Stimulated activated CD8-positive, alpha-beta memory T cell treated with anti-CD3 and anti-CD28 coated beads, Interleukin-4, amount 100 ng/mL, for 4 hours (primary cell): ENCODE results near the gene HCRTR2.
"Not testable (repeated sequence)": the region's sequence is repeated elsewhere in the genome, so short reads cannot be mapped to it uniquely, and the experiment has no call there.

ENCODE experiments used
- DNase-seq, 2 donors: peaks; one replicate each; pipeline ENCODE4 v3.0.0-alpha.2; 2020; ENCODE audit warnings: low read depth in 2 of 2, low spot score in 1 of 2

HCRTR2 gene

DNA sequence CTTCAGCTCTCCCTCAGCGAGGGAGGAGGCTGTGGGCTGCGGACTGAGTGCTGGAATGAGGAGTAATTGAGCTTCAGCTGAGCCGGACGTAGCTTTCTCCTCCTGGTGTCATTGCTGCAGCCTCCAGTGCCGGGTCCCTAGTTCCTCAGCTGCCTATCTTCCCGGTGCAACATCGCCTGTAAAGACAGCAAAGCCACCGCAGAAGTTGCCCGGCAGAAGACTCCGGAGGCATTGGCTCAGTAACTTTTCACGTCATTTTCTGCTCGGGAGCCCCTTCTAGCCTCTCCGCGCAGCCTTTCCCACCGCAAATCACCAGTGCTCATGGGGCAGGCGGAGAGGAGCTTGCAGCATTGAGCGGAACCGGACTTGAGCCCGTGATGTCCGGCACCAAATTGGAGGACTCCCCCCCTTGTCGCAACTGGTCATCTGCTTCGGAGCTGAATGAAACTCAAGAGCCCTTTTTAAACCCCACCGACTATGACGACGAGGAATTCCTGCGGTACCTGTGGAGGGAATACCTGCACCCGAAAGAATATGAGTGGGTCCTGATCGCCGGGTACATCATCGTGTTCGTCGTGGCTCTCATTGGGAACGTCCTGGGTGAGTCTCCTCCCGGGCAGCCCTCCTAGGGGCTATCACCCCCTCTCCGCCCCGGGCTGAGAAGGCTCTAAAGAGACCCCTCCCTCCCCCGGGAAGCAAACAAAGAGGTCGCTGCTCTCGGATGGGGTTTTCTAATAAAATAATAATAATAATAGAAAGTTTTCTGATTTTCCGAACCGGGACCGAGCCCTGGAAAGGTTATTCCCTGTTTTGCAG is at the start of gene HCRTR2:
TSS of gene HCRTR2 (plus strand) at position 305 of the 816 bp plus-strand sequence. CDS start at position 378, 73 bp downstream.
- no peak for DNase-seq

DNA sequence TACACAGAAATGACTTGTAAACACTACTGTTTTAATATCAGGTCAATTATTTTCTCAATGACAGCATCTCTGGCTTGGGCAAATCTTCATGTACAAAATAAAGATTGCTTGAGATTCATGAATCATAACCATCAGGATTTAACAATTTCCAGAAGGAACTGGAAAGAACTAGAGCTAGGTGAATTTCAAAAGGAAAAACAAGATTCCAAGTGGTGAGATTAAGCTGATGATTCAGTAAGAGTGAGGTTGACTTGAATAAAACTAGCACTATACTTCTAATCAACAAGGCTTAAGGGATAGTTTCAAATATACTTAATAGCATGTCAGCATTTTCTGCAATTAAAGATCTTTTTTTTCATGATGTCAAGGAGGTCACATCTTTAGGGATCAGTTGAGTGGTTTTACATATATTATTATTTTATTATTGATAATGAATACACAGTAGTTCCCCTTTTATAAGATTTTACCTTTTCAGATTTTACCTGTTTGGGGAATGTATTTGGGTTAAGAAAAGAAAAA is 43.5 kb upstream of the HCRTR2 start:
- no peak for DNase-seq

DNA sequence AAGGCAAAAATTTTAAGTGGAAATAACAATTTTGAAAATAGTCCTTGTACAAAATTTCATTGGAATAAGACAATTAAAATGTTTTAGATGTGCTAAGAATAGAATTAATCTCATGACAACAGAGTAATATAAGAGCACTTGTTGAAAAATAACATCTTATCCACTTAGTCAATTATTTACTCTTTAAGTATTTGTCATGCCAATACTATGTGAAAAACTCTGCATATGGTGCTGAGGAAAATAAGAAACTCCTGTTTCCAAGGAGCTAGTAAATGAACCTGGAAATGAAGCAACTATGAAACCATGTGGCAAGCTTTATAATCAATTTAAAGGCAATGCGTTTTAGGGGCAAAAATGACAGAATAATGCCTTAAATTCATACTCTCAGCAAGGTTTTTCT is 42.7 kb upstream of the HCRTR2 start:
- no peak for DNase-seq

DNA sequence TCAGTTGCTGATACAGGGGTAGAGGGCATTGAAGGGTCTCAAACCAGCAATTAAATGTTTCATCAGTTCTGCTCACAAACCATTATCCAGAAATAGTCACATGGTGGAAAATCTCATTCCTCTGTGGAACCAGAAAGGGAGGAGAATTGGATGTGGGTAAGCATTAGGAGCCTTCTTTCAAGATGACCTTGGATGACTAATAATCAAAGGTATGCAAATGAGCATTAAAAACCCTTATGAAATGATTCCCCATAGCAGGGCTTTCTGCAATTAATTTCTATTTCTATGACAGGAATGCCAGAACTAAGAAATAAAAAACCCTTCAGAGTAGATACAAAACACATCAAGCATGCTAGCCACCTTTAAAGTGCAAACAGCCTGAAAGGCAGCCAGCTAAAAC is 37.4 kb upstream of the HCRTR2 start:
- no peak for DNase-seq

DNA sequence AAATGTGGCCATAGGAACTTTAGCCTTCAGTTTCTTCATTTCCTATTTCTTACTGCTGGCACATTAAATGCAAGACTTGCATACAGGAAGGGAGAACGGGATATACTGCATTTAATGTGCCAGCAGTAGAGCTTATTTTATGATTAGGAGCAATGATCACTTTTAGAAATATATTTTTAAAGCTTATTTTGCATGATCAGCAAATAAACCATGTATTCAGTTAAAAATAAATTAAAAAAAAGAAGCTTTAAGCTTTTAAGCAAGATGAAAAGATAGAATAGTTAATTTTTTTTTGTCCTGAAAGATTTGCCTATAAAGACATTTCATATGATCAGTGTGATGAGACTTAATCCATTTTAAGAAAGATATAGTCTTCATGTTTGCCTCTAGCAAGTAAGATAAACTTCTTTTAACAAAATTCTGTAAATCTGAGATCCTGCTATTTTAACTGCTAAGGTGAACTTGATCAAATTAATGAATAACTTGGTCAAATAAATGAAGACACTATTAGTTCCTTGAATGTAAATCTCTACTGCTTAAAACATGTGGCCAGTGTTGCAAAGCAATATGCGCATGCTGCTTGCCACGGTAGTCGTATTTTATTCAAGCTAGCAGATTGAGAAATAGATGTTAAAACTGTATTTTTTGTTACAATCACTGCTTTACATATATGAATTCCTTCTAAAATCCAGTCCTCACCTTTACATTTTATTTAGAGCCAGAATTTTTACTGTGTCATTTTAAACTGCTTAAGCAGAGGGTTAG is 36.2 kb upstream of the HCRTR2 start:
- no peak for DNase-seq

DNA sequence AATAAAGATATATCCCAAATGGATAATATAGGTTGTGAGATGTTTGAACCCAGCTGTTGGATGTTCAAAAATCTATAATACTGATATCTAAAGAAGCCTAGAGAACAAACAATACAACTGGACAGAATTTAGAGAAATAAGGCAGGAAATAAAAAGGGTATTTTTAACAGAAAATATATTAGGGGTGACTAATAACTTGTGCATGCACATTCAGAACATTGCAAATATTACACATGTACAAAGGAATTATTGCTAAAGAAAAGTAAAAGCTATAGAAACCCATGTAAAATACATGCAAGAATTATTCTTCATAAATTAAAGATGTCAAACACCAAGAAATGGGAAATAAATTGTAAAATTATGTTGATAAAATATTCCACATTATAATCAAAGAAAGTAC is 32.7 kb upstream of the HCRTR2 start:
- no peak for DNase-seq

DNA sequence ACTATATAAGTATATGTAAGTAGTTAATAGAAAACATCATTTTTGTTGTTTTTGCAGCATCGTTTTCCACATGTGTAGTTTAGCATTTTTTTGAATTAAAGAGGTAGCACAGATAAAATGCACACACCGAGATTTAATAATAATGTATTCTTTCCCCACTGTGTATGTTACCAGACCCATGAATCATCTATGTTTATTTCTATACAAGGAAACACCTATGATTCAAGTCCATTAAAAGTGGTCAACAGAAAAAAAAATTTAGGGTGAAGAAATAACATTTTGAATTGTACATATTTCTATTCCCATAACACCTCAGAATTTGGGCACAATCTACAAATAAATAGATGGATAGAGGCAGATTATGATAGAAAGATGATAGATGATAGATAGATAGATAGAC is 31.7 kb upstream of the HCRTR2 start:
- no peak for DNase-seq

DNA sequence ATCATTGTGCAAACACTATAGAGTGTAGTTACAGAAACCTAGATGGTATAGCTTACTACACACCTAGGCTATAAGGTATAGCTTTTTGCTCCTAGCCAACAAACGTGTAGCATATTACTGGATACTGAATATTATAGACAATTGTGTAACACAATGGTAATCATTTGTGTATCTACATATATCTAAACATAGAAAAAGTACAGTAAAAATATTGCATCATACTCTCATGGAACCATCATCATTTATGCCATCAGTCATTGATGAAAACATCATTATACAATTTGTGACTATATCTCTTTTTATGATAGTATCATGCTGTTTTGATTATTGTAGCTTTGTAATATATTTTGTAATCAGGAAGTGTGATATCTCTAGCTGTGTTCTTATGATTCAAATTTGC is 21.0 kb upstream of the HCRTR2 start:
- DNase-seq = no peak

DNA sequence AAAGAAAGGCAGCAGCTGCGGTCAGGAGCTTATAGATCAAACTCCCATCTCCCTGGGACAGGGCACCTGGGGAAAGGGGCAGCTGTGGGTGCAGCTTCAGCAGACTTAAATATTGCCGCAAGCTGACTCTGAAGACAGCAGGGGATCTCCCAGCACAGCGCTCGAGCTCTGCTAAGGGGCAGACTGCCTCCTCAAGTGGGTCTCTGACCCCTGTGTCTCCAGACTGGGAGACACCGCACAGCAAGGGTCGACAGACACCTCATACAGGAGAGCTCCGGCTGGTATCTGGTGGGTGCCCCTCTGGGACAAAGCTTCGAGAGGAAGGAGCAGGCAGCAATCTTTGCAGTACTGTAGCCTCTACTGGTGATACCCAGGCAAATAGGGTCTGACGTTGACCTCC is 15.5 kb upstream of the HCRTR2 start:
- not testable (repeated sequence) for DNase-seq

DNA sequence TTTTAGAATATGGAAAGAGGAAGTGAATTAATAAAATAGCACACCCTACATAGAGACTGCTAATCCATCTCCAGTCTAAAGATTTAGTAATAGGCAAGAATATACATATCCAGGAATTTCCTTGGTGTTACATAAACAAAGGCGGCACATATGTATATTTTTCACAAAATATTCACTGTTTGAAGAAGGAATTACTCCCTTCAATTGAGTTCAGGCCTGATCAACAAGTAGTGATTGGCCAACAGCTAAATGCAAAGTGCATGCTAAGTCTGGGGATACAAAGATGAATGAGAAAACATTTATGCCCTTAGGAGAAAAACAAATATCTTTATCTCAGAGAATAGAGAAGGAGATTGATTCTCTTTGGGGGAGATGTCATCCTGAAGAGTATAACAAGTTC is 6.5 kb upstream of the HCRTR2 start:
- DNase-seq = no peak

DNA sequence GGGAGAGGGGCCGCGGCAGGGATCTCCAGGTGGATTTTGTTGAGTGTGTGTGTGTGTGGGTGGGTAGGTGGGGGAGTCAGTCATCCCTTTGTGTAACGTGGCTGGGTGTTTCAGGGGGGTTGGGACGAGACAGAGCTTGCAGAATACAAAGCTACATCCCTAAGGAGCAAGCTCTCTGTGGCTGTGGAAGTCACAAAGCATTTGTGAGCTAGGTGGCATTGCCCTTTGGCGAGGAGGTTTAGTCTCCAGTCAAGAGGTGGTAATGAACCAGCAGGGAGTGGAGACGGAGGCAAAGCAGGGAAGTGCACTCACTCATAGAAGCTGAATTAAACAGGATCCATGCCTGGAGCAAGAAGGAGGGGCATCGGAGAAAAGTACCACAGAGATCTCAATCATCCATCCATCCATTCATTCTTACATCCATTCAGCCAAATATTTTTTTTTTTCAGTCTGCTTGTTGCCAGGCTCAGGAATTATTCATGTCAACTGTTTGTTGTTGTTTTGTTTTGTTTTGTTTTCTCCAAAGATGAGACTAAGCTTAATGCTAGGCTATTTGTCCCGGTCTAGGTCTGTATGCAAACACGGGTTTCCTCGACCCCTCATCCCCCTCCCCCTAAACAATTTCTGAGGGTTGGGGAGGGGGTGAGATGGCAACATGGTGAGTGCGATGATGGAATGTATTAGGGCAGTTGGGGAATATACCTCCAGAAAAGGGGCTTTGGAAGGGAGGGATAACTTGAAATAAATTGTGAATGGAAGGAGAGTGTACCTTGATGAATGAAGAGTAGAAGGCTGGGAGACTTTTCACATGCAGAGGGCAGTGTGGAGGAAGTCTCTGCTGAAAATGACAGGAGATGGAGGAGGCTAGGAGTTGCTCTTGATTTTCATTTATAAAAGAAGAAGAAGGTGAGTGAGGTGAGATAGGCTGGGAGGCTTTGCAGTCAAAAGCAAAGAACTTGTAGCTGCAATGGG is 1.0 kb downstream of the HCRTR2 start:
- DNase-seq = no peak

DNA sequence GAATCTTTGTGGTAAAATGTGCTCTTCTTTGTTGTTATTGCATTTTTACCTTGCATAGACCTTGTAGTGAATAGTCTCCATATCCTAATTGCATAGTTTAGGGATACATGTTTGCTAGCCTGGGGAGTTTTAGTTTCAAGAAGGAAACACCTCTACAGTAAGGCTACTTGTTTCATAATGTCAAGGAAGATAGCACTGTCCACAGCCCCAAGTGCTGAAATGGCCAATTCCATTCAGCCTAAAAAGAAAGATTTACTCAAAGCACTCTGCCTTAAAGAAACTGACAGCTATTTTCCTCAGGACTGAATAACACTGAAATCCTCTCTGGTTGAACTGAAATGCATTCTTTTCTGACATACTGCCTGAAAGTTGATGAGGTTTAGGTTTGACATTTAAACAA is 2.6 kb downstream of the HCRTR2 start:
- DNase-seq = no peak

DNA sequence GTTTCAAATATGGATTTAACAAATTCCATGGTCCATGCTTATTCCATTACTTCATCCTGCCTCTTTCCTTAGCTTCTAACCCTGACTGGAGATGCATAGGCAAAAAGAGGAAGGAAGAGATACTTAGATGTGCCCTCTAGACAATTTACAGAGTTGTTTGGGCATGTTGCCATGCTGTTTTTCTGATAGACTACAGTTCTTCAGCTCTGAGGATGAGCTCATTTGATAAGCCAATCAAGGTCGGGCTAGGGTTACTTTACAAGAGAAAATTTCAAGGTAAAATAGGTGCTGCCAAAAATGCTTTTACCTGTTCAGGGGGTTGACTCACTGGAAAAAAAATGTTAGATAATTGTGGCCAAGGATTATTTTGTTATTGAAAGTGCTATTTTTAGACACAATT is 5.9 kb downstream of the HCRTR2 start:
- DNase-seq = no peak

DNA sequence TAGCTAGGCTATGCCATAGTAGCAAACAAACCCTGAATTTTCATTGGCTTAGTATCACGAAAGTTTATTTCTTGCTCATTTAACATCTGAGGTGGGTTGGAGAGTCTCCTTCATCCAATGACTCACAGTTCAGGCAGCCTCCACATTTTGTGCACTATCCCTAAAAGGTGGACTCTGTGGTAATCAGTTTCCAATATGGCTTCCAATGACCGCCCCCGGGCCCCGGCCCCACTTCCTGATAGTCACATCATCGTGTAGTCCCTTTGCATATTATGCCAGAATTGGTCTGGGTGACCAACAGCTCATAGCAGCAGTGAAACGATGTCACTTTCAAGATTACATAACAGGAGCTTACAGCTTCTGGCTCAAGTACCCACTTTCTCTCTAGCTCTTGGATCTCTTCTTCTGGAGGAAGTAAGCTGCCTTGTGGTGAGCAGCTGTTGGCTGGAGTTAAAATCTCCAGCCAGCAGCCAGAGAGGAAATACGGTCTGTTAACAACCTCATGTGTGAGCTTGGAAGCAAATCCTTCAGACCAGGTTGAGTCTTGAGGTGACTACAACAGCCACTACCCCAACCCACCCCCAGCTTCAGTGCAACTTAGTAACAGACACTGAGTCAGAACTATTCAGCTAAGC is 7.8 kb downstream of the HCRTR2 start:
- no peak for DNase-seq

DNA sequence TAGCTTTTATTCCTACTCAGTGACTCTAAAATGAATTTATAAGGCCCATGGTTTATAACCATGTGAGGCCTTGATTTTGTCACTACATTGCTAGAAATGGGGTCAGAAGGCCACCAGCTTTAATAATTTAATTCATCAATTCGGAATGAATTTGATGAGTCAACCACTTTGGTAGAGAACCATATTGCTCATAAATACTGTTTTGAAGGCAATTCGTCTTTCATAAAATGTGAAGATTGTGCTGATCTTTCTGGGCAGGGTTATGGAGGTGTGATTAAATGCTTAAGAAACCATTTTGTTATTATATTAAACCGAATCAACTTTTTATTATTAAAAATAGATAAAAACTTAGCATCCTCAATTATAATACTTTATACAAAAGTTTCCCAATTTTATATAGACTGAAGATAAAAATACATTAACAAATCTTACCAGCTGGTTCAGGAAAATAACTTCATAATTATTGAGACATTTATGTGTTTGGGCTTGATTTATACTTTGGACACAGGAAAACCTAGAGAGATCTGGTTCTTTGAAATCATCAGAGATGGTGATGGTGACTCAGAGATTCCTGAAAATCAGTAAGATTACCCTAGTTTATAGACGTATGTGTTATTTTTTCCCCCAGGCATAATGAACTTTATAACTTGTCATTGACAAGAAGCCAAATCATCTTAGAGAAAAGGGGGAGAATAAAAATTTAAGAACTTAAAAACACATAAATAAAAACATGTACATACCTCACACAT is 10.6 kb downstream of the HCRTR2 start:
- no peak for DNase-seq

DNA sequence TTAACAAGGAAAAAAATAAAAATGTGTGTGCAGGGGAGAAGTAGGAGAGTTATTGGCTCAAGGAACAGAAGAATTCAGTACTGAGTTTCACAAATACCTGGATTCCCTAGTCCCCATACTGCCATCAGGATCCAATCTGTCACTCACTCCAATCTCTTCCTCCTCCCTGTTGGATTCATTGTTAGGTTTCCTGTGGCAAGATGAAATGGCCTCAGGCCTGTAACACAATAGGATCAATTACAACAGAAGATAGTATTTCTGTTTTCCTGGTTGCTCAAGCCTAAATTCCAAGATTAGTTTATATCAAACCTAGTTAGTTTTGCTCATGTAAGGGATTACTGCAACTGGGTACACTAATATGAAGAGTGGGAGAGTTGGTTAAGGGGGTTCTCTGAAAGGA is 24.4 kb downstream of the HCRTR2 start:
- no peak for DNase-seq

DNA sequence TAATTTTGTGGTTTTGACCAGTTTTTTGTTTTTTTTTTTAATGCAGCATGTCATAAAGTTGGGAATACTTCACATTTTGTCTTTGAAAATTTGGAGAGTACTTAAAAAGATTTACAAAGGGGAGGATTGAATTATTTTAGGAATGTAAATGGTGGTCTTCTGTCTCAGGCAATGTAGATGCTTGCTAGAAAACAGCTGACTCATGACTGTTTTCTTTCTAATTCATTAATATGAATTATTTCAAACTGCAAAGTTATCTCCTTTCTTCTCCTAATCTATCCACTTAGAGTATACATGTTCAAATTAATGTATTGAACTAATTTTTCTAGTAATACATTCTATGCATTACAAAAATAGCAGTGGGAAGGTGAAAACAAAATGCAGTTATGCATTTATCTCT is 24.9 kb downstream of the HCRTR2 start:
- no peak for DNase-seq

DNA sequence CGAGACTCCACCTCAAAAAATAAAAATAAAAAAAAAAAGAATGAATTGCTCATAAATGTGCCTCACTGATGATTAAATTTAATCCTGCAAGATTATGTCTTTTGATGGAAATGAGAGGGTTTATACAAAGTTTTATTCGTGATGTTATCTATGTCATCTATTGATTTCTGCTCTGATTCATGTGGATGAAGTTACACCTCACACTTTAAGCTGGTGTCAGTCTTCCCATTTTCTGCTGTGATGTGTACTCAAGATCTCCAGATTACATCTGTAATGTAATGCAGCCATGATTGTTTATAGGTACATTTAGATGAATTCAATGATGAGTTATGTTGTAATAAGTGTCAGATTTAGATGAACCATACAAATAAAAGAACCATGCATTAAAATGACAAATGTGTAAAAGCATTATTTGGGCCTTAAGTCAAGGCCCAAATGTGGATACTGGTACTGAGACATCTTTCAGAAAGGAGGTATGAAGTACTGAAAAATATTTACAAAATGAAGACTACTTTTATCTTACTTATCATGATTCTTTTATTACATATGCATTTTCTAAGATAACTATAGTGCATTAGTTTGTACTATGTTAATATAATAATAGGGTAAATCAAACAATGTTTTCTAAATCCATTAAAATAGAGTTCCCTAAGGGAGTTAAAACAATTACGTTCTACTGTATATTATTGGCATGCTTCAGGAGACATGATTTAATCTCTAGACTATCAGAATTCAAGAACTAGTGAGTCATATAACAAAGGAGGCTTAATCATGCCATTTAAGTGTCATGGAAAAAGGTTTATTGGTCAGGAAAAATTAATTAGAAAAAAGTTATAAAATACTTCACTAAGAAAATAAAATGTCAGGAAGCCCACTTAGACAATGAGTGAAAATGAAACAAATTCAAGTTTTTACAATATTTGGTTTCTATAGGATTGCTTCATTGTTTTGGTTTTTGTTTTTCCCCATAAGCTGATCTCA is 34.5 kb downstream of the HCRTR2 start:
- no peak for DNase-seq

DNA sequence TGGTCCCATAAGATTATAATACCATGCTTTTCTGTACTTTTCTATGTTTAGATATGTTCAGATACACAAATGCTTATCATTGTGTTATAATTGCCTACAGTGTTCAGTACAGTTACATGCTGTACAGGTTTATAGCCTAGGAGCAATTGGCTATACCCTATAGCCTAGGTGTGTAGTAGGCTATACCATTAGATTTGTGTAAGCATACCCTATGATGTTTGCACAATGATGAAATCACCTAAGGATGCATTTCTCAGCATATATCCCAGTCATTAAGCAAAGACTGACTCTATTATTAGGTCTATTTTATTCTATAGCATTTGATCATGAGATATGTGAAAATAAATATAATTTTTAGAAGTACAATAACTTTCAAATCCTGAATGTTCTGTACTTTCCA is 36.6 kb downstream of the HCRTR2 start:
- DNase-seq = no peak
